ENCODE results near the gene RNF169.

DNA sequence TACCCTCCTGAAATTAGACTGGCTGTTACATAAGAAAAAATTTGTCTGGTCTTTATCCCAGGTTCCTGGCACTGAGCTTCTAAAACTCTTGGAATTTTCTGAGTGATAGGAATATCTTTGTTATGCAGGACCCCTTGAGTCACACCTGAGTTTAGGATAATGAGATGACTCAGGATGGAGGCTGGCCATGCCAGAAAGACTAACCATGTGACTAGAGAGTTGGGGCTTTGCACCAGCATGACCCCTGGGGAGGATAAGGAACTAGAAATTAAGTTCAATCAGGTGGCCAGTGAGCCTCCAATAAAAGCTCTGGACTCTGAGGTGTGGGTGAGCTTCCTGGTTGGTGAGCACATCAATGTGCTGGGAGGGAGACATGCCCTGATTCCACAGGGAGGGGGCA lies 112.1 kb downstream of the RNF169 start:
- TF ChIP-seq, protein P1, sequence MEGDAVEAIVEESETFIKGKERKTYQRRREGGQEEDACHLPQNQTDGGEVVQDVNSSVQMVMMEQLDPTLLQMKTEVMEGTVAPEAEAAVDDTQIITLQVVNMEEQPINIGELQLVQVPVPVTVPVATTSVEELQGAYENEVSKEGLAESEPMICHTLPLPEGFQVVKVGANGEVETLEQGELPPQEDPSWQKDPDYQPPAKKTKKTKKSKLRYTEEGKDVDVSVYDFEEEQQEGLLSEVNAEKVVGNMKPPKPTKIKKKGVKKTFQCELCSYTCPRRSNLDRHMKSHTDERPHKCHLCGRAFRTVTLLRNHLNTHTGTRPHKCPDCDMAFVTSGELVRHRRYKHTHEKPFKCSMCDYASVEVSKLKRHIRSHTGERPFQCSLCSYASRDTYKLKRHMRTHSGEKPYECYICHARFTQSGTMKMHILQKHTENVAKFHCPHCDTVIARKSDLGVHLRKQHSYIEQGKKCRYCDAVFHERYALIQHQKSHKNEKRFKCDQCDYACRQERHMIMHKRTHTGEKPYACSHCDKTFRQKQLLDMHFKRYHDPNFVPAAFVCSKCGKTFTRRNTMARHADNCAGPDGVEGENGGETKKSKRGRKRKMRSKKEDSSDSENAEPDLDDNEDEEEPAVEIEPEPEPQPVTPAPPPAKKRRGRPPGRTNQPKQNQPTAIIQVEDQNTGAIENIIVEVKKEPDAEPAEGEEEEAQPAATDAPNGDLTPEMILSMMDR (IDR thresholded peaks at IDR 0.05) = no peak
- no peak for TF ChIP-seq POLR2A (IDR thresholded peaks at IDR 0.05)

Measured in ovary (tissue), 3 donors.